Retinal pigment epithelial cell (primary cell): ENCODE results near the gene SDCCAG8.

Experiments
- DNase-seq: peaks from one replicate; pipeline ENCODE4 v3.0.0-alpha.2; 2010; ENCODE audit warnings: low read depth
- H3K4me3 ChIP-seq: 2 replicates; pipeline ENCODE4 v1.5.1; 2011; ENCODE audit warnings: mild to moderate bottlenecking, low read length, control low read depth, moderate library complexity
- TF ChIP-seq, protein P1 (sequence below): conservative IDR thresholded peaks from 2 replicates; pipeline ENCODE4 v1.5.1; 2011; ENCODE audit warnings: low read depth, low read length, control low read depth, inconsistent platforms

The SDCCAG8 gene

DNA sequence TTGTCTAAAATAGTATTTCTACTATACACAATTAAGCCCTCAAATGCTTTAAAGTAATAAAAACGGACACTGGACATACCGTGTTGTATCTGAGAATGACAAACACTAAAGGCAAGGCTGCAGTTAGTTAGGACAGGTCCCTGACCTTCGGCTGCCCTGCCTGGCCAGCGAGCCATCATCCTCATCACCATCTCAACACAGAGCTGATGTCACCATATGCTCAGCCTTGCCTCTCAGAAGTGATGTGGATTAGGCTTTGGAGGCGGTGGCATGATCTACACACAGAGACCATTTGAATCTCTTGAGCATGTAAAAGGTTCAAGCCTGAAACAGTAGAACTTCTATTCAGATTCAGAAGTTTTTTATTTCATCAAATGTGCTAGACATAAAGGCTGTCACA, 244.7 kb downstream of the SDCCAG8 start:
- TF ChIP-seq, protein P1, sequence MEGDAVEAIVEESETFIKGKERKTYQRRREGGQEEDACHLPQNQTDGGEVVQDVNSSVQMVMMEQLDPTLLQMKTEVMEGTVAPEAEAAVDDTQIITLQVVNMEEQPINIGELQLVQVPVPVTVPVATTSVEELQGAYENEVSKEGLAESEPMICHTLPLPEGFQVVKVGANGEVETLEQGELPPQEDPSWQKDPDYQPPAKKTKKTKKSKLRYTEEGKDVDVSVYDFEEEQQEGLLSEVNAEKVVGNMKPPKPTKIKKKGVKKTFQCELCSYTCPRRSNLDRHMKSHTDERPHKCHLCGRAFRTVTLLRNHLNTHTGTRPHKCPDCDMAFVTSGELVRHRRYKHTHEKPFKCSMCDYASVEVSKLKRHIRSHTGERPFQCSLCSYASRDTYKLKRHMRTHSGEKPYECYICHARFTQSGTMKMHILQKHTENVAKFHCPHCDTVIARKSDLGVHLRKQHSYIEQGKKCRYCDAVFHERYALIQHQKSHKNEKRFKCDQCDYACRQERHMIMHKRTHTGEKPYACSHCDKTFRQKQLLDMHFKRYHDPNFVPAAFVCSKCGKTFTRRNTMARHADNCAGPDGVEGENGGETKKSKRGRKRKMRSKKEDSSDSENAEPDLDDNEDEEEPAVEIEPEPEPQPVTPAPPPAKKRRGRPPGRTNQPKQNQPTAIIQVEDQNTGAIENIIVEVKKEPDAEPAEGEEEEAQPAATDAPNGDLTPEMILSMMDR: no peak
- H3K4me3 ChIP-seq: no peak overlapping the region
- DNase-seq: no peak

DNA sequence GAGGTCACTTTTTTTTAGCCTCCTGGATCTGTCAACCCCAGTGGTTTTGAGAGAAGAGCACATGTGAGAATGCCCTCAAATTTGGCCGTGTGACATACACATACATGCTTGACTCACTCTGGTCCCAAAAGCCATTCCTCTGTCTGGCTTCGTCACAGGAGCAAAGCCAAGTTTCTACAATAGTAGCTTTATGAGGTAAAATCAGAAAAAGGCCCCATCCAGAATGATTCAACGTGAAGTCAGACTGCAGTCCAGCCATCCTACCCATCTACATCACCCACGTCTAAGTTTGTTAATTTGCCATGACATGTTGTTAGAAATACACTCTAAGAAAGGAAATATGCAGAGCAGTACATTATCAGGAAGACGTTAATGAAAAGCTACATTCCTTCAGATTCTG, 245.2 kb downstream of the SDCCAG8 start:
- no peak overlapping the region for H3K4me3 ChIP-seq
- TF ChIP-seq, protein P1: no peak
- no peak for DNase-seq

DNA sequence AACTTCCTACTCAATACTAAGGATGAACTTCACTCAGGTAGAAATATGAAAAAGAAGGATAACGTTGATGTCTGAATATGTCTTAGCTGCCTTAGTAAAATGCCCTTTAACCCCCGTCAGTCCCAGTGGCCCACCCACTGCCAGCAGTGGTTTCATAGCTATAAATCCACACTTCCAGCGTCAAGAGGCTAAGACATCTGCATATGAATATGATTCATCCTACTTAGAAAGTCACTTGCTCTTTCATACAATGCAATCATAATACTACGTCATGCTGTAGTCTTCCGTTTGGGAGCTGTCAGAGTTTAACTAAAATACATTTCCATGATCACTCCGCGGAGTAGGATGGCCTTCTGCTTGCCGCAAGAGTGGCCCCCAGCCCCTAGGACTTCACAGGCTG, 247.3 kb downstream of the SDCCAG8 start:
- DNase-seq: no peak
- no peak overlapping the region for H3K4me3 ChIP-seq
- TF ChIP-seq, protein P1: no peak

DNA sequence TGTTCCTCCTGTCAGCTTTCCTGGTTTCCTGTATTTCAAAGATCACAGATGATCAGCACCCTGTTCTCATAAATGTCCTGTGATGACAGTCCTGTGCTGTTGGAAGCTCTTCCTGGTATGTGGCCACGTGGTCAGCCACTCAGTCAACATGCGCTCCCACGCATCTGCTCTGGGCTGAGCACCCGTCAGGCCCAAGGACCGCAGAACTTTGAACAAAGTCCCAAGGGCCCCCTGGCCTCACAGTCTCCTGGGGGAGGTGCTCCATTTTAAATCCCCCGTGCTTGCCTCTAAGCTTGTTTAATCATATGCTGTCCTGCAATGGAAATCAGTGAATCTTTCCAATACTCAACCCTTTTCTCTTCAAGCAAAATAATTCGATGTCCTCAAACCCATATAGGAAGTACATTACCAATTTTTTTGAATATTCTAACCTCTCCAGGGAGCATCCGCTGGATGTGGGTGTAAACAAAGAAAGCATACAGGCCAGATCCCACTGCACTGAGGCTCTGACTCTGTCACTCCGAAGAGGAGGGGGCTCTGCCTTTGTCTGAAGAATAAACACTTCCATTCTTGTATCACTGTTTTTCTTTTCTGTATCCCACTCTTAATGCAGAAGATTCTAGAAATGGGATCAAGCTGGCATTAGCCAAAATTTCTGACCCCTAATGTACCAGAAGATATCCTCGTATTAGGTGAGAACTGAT, 250.3 kb downstream of the SDCCAG8 start:
- TF ChIP-seq, protein P1: no peak
- no peak overlapping the region for H3K4me3 ChIP-seq
- DNase-seq: no peak

DNA sequence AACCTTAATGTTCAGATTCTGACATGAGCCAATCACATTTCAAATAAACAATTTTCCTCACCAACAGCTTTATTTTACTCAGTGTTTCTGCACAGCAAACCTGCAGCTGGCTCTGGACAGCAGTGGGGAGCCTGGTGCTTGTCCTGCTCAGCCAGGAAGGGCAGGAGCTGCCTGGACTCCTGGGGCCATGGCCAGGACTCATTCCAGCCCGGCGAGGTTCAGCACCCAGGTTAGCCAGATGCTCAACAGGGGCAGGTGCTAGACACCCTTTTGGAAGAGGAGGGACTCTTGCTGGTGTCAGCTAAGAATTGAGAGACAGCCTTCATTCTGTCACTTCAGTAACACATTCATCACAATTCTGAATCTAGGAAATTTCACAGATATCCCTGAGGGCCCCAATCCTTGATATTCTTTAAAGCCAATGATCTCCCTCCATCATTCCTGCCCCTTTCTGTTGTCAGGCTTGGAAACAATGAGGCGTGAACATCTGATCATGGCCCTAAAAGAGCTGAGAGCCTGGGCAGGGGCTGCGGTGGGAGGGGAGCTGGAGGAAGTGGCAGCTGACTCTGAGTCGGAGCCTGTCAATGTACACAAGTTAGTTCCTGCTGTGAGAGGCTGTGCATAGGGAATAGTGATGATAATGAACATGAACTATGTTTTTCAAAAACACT, 251.3 kb downstream of the SDCCAG8 start:
- no peak for DNase-seq
- TF ChIP-seq, protein P1: no peak
- H3K4me3 ChIP-seq: no peak overlapping the region

DNA sequence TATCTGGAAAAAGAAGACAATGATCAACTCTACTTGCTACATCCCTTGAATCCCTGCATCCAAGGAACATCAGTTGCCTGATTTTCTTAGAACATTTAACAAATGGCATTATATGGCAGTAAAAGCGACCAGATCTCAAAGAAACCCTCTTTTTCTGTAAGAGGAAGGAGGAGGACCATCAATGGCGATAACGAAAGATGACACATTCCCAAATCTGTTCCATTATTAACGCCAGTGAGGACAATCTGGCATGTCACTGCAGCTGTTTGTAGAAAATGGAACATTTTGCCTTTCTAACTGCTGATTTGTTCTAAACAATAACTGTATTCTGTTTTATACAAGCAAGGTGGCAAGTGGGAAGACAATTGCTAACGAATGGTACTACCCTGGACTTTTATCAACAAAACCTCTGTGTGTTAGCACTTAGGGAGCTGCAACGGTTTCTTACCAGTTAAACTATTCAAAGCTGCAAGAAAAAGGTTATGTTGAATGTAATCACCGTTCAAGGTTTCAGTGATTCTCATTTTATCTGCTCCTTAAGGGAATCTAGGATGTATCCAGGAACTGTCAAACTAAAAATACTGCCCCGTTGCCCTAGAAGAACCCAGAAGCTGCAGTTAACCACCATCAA, 251.9 kb downstream of the SDCCAG8 start:
- TF ChIP-seq, protein P1: no peak
- H3K4me3 ChIP-seq: no peak overlapping the region
- no peak for DNase-seq
